T-helper 2 cell treated with Interferon-gamma antibody and Interleukin-4, amounts not matched to agents 100 ng/mL and 5 ng/mL, for 36 hours (primary cell): ENCODE data around the gene ANO2. TPM values are rescaled to one million over a fixed set of nuclear protein-coding genes. Genes with fewer than 3 reads are reported as not detected.

Experiments used
- intact Hi-C: fragments of 100-400 bp; cut with micrococcal nuclease; formaldehyde crosslinking; loops from one replicate; pipeline ENCODE4 v1.15.1; 2023
- total RNA-seq: library from RNA; stranded (reverse); gene quantifications from 2 replicates; pipeline ENCODE4 v1.2.3, GENCODE V29; 2022

ANO2 gene
- total RNA-seq, 1 donor from 2014 or later, result not detected

- intact Hi-C loops, result no loop called here
Measured at GRCh38 chr12:5521456-5522325, 423.4 kb downstream of the ANO2 start.

- intact Hi-C loops, result no loop called here
Measured at GRCh38 chr12:5520831-5521230, 424.2 kb downstream of the ANO2 start.

- intact Hi-C loops, result no loop called here
Measured at GRCh38 chr12:5520037-5520436, 425.0 kb downstream of the ANO2 start.

GRCh38 chr12:5518584-5519365, 426.3 kb downstream of the ANO2 start:
- intact Hi-C loops, result no loop called here

GRCh38 chr12:5516371-5517241, 428.5 kb downstream of the ANO2 start:
- intact Hi-C loops, result no loop called here

GRCh38 chr12:5515458-5515857, 429.6 kb downstream of the ANO2 start:
- intact Hi-C loops, result no loop called here

GRCh38 chr12:5514545-5514944, 430.5 kb downstream of the ANO2 start:
- intact Hi-C loops, result no loop called here

GRCh38 chr12:5514016-5514415, 431.0 kb downstream of the ANO2 start:
- intact Hi-C loops, result no loop called here

GRCh38 chr12:5513406-5513805, 431.7 kb downstream of the ANO2 start:
- intact Hi-C loops, result no loop called here

Other genes starting within 250 kb of the ANO2 start
- gene VWF, start 179.4 kb upstream of the ANO2 start, total RNA-seq, result 0.02 TPM in 2 replicates